ENCODE measurements around the gene ACIN1.
A peak's percentile ranks its signal among the peaks of the same experiment; 100 is the strongest.

The ACIN1 gene

GRCh38 chr14:23089498-23090253 is 5.3 kb downstream of the ACIN1 start:
- Histone ChIP-seq H3K36me3 (ENCODE audit: insufficient read depth, low read length) (peaks cover 86% of the 10 kb centered on the region), H3K27ac (no peak overlapping the region), H3K9ac (ENCODE audit: insufficient read length) (no peak overlapping the region), H3K9me3 (ENCODE audit: low read depth, low read length) (no peaks in the 10 kb centered on the region), H3K4me3 (no peak overlapping the region)
- TF ChIP-seq EZH2 (IDR thresholded peaks at IDR 0.05) = no peak
- TF ChIP-seq POLR2AphosphoS5 (IDR thresholded peaks at IDR 0.05; ENCODE audit: borderline replicate concordance, low read depth, low read length) = no peak
- TF ChIP-seq FOXP2 (optimal IDR thresholded peaks at IDR 0.05; ENCODE audit: control extremely low read depth, extremely low read length, insufficient read depth) = no peak
- DNase-seq (ENCODE audit: low read depth, low spot score) = no peak

- TF ChIP-seq EZH2 (IDR thresholded peaks at IDR 0.05) (no peak), POLR2AphosphoS5 (IDR thresholded peaks at IDR 0.05; ENCODE audit: borderline replicate concordance, low read depth, low read length) (no peak), FOXP2 (optimal IDR thresholded peaks at IDR 0.05; ENCODE audit: control extremely low read depth, extremely low read length, insufficient read depth) (no peak)
- no peak overlapping the region for H3K27ac ChIP-seq
- H3K4me3 ChIP-seq = no peak overlapping the region
- no peaks in the 10 kb centered on the region for H3K9me3 ChIP-seq (ENCODE audit: low read depth, low read length)
- H3K36me3 ChIP-seq (ENCODE audit: insufficient read depth, low read length) = peaks cover 96% of the 10 kb centered on the region
- no peak for DNase-seq (ENCODE audit: low read depth, low spot score)
- no peak overlapping the region for H3K9ac ChIP-seq (ENCODE audit: insufficient read length)
Observed at GRCh38 chr14:23086565-23086964, 8.4 kb downstream of the ACIN1 start.

GRCh38 chr14:23085458-23085857 is 9.5 kb downstream of the ACIN1 start:
- H3K4me3 ChIP-seq = no peak overlapping the region
- H3K36me3 ChIP-seq (ENCODE audit: insufficient read depth, low read length) = peaks cover 97% of the 10 kb centered on the region
- no peak overlapping the region for H3K27ac ChIP-seq
- no peak for TF ChIP-seq FOXP2 (optimal IDR thresholded peaks at IDR 0.05; ENCODE audit: control extremely low read depth, extremely low read length, insufficient read depth)
- TF ChIP-seq POLR2AphosphoS5 (IDR thresholded peaks at IDR 0.05; ENCODE audit: borderline replicate concordance, low read depth, low read length) = no peak
- no peak for TF ChIP-seq EZH2 (IDR thresholded peaks at IDR 0.05)
- no peak for DNase-seq (ENCODE audit: low read depth, low spot score)
- no peaks in the 10 kb centered on the region for H3K9me3 ChIP-seq (ENCODE audit: low read depth, low read length)
- H3K9ac ChIP-seq (ENCODE audit: insufficient read length) = no peak overlapping the region

- peaks cover 97% of the 10 kb centered on the region for H3K36me3 ChIP-seq (ENCODE audit: insufficient read depth, low read length)
- DNase-seq (ENCODE audit: low read depth, low spot score) = no peak
- no peak overlapping the region for H3K27ac ChIP-seq
- no peak overlapping the region for H3K4me3 ChIP-seq
- TF ChIP-seq EZH2 (IDR thresholded peaks at IDR 0.05) = no peak
- TF ChIP-seq POLR2AphosphoS5 (IDR thresholded peaks at IDR 0.05; ENCODE audit: borderline replicate concordance, low read depth, low read length) = no peak
- TF ChIP-seq FOXP2 (optimal IDR thresholded peaks at IDR 0.05; ENCODE audit: control extremely low read depth, extremely low read length, insufficient read depth) = no peak
- H3K9ac ChIP-seq (ENCODE audit: insufficient read length) = no peak overlapping the region
- no peaks in the 10 kb centered on the region for H3K9me3 ChIP-seq (ENCODE audit: low read depth, low read length)
Observed at GRCh38 chr14:23080474-23080873, 14.5 kb downstream of the ACIN1 start.

- DNase-seq (ENCODE audit: low read depth, low spot score) = no peak
- Histone ChIP-seq H3K27ac (no peak overlapping the region), H3K36me3 (ENCODE audit: insufficient read depth, low read length) (peaks cover 97% of the 10 kb centered on the region), H3K9me3 (ENCODE audit: low read depth, low read length) (no peaks in the 10 kb centered on the region), H3K4me3 (no peak overlapping the region), H3K9ac (ENCODE audit: insufficient read length) (no peak overlapping the region)
- TF ChIP-seq EZH2 (IDR thresholded peaks at IDR 0.05) = no peak
- no peak for TF ChIP-seq FOXP2 (optimal IDR thresholded peaks at IDR 0.05; ENCODE audit: control extremely low read depth, extremely low read length, insufficient read depth)
- TF ChIP-seq POLR2AphosphoS5 (IDR thresholded peaks at IDR 0.05; ENCODE audit: borderline replicate concordance, low read depth, low read length) = no peak
Observed at GRCh38 chr14:23079716-23080115, 15.2 kb downstream of the ACIN1 start.

- no peak for DNase-seq (ENCODE audit: low read depth, low spot score)
- H3K9me3 ChIP-seq (ENCODE audit: low read depth, low read length) = no peaks in the 10 kb centered on the region
- H3K27ac ChIP-seq = no peak overlapping the region
- H3K9ac ChIP-seq (ENCODE audit: insufficient read length) = no peak overlapping the region
- peaks cover 96% of the 10 kb centered on the region for H3K36me3 ChIP-seq (ENCODE audit: insufficient read depth, low read length)
- TF ChIP-seq EZH2 (IDR thresholded peaks at IDR 0.05) = no peak
- no peak for TF ChIP-seq FOXP2 (optimal IDR thresholded peaks at IDR 0.05; ENCODE audit: control extremely low read depth, extremely low read length, insufficient read depth)
- no peak for TF ChIP-seq POLR2AphosphoS5 (IDR thresholded peaks at IDR 0.05; ENCODE audit: borderline replicate concordance, low read depth, low read length)
- no peak overlapping the region for H3K4me3 ChIP-seq
Observed at GRCh38 chr14:23078692-23079116, 16.2 kb downstream of the ACIN1 start.

- Histone ChIP-seq H3K9ac (ENCODE audit: insufficient read length) (no peak overlapping the region), H3K9me3 (ENCODE audit: low read depth, low read length) (no peaks in the 10 kb centered on the region), H3K4me3 (no peak overlapping the region), H3K36me3 (ENCODE audit: insufficient read depth, low read length) (peaks cover 96% of the 10 kb centered on the region), H3K27ac (no peak overlapping the region; the same call in 1 of the 2 replicates)
- TF ChIP-seq POLR2AphosphoS5 (IDR thresholded peaks at IDR 0.05; ENCODE audit: borderline replicate concordance, low read depth, low read length) (no peak), EZH2 (IDR thresholded peaks at IDR 0.05) (no peak), FOXP2 (optimal IDR thresholded peaks at IDR 0.05; ENCODE audit: control extremely low read depth, extremely low read length, insufficient read depth) (no peak)
- DNase-seq (ENCODE audit: low read depth, low spot score) = no peak
Observed at GRCh38 chr14:23077962-23078361, 17.0 kb downstream of the ACIN1 start.

GRCh38 chr14:23076785-23077408 is 18.0 kb downstream of the ACIN1 start:
- Histone ChIP-seq H3K4me3 (no peak overlapping the region), H3K9ac (ENCODE audit: insufficient read length) (no peak overlapping the region), H3K9me3 (ENCODE audit: low read depth, low read length) (no peaks in the 10 kb centered on the region), H3K27ac (peak overlapping the region; percentile 17; the same call in 1 of the 2 replicates), H3K36me3 (ENCODE audit: insufficient read depth, low read length) (peaks cover 98% of the 10 kb centered on the region)
- DNase-seq (ENCODE audit: low read depth, low spot score) = no peak
- TF ChIP-seq EZH2 (IDR thresholded peaks at IDR 0.05) = no peak
